ENCODE results near the gene PRKCA. TPM values are rescaled to one million over a fixed set of nuclear protein-coding genes. Genes with fewer than 3 reads are reported as not detected.
A peak's percentile ranks its signal among the peaks of the same experiment; 100 is the strongest.
"Not testable (repeated sequence)": the region's sequence is repeated elsewhere in the genome, so short reads cannot be mapped to it uniquely, and the experiment has no call there.

The PRKCA gene
- total and polyA plus RNA-seq, 2 donors from 2014 or later, result 8.0 to 50.8 TPM

- FAIRE-seq (no peak), DNase-seq (peak in 1 of 5 donors; percentile 59)
- Histone ChIP-seq H3K4me1 (ENCODE audit: control insufficient read depth in 2 of 3, insufficient read depth in 2 of 3, low read depth in 1 of 3, low read length in 3 of 3) (no peaks in the 10 kb centered on the region), H3K4me3 (ENCODE audit: low read length in 3 of 3) (no peak overlapping the region), H3K27ac (ENCODE audit: low read depth in 2 of 2, low read length in 2 of 2) (no peak overlapping the region), H3K27me3 (ENCODE audit: control insufficient read depth, insufficient read depth, low read length) (no peaks in the 10 kb centered on the region), H3K9ac (ENCODE audit: low read length in 3 of 3) (no peak overlapping the region), H3K36me3 (ENCODE audit: control insufficient read depth in 2 of 3, insufficient read depth in 3 of 3, low read length in 3 of 3) (no peaks in the 10 kb centered on the region), H3K9me3 (ENCODE audit: control insufficient read depth in 2 of 3, insufficient read depth in 1 of 3, low read length in 3 of 3) (peaks cover 0 to 7% (median 2%) of the 10 kb centered on the region in 3 donors)
- TF ChIP-seq CTCF (IDR thresholded peaks at IDR 0.05; ENCODE audit: borderline replicate concordance, extremely low read depth, insufficient read depth), result no peak
- intact Hi-C loops (cut with DNase I), result no loop called here
Observed at GRCh38 chr17:66322764-66323163, 20.4 kb downstream of the PRKCA start.

- H3K9me3 ChIP-seq (ENCODE audit: control insufficient read depth in 2 of 3, insufficient read depth in 1 of 3, low read length in 3 of 3); H3K36me3 ChIP-seq (ENCODE audit: control insufficient read depth in 2 of 3, insufficient read depth in 3 of 3, low read length in 3 of 3); H3K4me1 ChIP-seq (ENCODE audit: control insufficient read depth in 2 of 3, insufficient read depth in 2 of 3, low read depth in 1 of 3, low read length in 3 of 3); H3K9ac ChIP-seq (ENCODE audit: low read length in 3 of 3); FAIRE-seq; H3K27me3 ChIP-seq (ENCODE audit: control insufficient read depth, insufficient read depth, low read length); H3K4me3 ChIP-seq (ENCODE audit: low read length in 3 of 3); H3K27ac ChIP-seq (ENCODE audit: low read depth in 2 of 2, low read length in 2 of 2); DNase-seq; intact Hi-C loops (cut with DNase I): not testable (repeated sequence)
Observed at GRCh38 chr17:66324381-66325004, 22.1 kb downstream of the PRKCA start.

GRCh38 chr17:66326476-66327047 lies 24.1 kb downstream of the PRKCA start:
- no peak for DNase-seq
- no peaks in the 10 kb centered on the region for H3K4me1 ChIP-seq (ENCODE audit: control insufficient read depth in 2 of 3, insufficient read depth in 2 of 3, low read depth in 1 of 3, low read length in 3 of 3)
- H3K9me3 ChIP-seq (ENCODE audit: control insufficient read depth in 2 of 3, insufficient read depth in 1 of 3, low read length in 3 of 3), result peaks cover 0 to 5% (median 2%) of the 10 kb centered on the region in 3 donors
- no peak overlapping the region for H3K9ac ChIP-seq (ENCODE audit: low read length in 3 of 3)
- H3K36me3 ChIP-seq (ENCODE audit: control insufficient read depth in 2 of 3, insufficient read depth in 3 of 3, low read length in 3 of 3), result no peaks in the 10 kb centered on the region
- no peak overlapping the region for H3K4me3 ChIP-seq (ENCODE audit: low read length in 3 of 3)
- H3K27ac ChIP-seq (ENCODE audit: low read depth in 2 of 2, low read length in 2 of 2), result no peak overlapping the region
- intact Hi-C loops (cut with DNase I), result no loop called here
- FAIRE-seq, result no peak
- H3K27me3 ChIP-seq (ENCODE audit: control insufficient read depth, insufficient read depth, low read length), result no peaks in the 10 kb centered on the region
- TF ChIP-seq CTCF (IDR thresholded peaks at IDR 0.05; ENCODE audit: borderline replicate concordance, extremely low read depth, insufficient read depth), result no peak

- FAIRE-seq (no peak), DNase-seq (no peak)
- no peaks in the 10 kb centered on the region for H3K4me1 ChIP-seq (ENCODE audit: control insufficient read depth in 2 of 3, insufficient read depth in 2 of 3, low read depth in 1 of 3, low read length in 3 of 3)
- H3K27ac ChIP-seq (ENCODE audit: low read depth in 2 of 2, low read length in 2 of 2), result no peak overlapping the region
- intact Hi-C loops (cut with DNase I), result no loop called here
- no peaks in the 10 kb centered on the region for H3K27me3 ChIP-seq (ENCODE audit: control insufficient read depth, insufficient read depth, low read length)
- no peak overlapping the region for H3K4me3 ChIP-seq (ENCODE audit: low read length in 3 of 3)
- no peak for TF ChIP-seq CTCF (IDR thresholded peaks at IDR 0.05; ENCODE audit: borderline replicate concordance, extremely low read depth, insufficient read depth)
- no peaks in the 10 kb centered on the region for H3K36me3 ChIP-seq (ENCODE audit: control insufficient read depth in 2 of 3, insufficient read depth in 3 of 3, low read length in 3 of 3)
- no peaks in the 10 kb centered on the region for H3K9me3 ChIP-seq (ENCODE audit: control insufficient read depth in 2 of 3, insufficient read depth in 1 of 3, low read length in 3 of 3)
- H3K9ac ChIP-seq (ENCODE audit: low read length in 3 of 3), result no peak overlapping the region
Observed at GRCh38 chr17:66330646-66331037, 28.2 kb downstream of the PRKCA start.
